CD4-positive, alpha-beta T cell treated with Interleukin-21 for 1 hour (primary cell): ENCODE measurements around the gene EIF1B.
A peak's percentile ranks its signal among the peaks of the same experiment; 100 is the strongest.

Experiments
- DNase-seq: peaks from one replicate; pipeline ENCODE4 v3.0.0-alpha.2; 2020

The EIF1B gene

DNA sequence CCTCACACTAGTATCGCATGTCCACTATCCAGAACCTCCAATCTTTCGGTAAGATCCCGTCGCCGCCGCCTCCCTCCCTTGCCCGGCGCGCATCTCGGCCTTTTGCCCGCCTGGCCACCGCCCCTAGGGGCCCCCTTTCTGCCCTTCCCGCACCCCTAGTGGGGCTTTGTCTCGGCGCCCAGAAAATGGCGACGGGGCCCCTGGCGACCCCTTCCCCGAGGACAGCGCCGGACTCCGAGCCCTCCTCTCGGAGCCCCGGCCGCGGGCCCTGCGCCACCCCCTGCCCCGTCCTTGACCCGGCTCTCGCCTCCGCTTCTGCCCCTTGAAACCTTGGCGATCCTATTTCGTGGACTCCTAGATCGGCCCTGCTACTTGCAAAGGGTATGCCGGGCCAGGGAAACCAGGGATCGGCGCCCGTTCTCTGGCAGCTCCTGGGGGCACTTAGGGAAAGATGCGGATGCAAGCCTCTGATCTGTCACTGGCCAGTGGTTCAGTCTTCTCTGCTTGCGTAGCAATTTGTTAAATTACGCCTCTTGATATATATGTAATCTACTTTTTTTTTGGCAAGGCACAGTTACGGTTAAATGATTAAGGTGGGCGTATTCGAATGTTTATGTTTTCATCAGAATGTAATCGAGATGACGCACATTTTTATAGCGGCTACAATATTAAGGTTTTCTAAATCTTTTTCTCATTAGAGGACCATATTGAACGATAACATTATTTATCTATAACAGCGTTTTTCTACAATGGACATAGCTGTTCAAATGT lies 603 bp downstream of the EIF1B start:
- peak; percentile 37 for DNase-seq

GRCh38 chr3:40310705-40311104 lies 1.2 kb downstream of the EIF1B start:
- DNase-seq, result no peak

- no peak for DNase-seq
Observed at GRCh38 chr3:40312661-40313226, 3.2 kb downstream of the EIF1B start.

DNA sequence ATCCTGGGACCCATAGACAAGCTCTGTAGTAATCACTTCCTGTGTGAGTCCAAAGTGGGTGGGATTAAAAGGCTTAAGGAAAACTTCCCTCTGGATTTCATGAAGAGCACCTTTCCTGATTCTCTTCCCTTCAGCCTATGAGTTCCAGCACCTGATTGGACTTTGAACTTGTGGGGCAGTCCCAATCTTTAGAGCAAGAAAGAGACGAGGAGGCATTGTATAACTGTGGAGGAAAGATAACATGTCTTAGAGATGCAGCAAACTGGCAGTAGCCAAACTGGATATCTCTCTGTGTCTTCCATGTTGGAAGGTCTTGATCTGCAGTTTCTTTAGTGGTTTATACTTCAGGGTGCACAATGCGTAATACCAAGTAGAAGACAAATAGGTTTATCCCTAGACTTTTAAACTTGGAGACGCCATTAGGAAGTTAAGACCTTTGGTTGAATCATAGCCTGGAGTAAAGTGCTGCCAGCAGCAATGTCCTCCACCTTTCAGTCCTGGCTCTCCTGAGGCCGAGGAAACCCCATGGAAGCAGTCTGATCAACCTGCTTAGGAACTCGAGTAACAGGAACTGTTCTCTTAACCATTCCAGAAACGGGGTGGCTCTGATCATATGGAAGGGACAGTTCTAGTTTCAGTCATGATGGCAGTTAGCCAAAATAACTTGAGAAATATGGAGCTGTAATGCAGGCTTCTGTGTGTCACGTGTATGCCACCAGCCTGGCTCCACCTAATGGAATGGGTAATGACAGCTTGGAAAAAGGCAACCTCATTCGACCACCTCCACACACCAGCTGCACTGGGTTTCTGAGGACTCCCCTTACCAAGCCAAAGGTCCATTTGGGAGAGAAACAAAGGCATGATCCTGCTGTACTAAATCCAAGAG lies 4.7 kb downstream of the EIF1B start:
- DNase-seq, result no peak

DNA sequence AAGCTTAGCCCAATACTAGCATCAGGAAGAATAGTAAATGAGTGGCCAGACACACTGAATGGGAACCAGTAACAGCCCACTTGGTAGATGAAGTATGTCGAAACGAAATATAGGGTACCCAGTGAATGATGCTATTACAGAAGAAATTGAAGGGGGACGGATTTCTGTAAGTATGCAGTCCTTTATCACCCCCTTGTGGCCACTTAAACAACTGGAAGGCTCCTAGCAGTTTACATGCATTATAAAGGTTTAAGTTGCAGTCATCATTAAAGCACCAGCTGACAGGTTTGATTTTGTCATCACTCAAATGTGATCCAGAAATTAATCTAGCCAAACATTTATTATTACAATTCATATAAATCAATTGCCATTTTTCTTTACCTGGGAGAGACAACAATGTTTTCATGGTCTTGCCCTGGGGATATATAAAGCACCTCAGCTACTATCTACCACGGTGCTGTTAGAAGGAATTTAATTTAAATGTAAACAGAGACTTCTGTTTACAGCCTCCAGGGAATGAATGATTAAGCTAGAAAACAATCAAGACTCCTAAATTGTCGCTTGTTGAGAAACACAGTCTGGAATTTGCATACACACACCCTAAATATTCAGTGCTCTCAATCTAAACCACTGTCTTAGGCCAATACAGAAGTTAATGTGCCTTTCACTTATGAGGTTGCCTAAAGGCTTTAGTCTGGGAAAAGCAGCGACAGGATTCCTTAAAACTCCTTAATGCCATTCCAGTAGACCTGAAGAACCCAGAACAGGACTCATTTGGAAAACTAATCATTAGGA lies 7.8 kb downstream of the EIF1B start:
- DNase-seq, result peak; percentile 73

DNA sequence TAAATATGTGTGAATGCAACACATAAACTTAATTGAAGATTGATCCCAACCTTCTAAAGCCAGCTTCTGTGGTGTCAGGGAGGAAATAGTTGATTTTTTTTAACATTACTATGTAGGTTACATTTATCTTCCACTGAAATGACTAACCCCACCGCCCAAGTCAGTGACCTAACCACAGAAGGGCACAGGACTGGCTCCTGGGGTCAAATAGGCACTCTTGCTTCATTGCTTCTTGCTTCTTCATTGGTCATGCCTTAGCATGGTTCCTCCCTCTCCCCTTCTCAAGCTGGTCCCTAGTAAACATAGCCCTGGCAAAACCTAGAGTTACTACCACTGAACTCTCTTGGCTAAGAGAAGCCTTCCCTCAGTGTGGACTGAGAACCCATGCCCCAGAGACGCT lies 12.3 kb downstream of the EIF1B start:
- no peak for DNase-seq

- DNase-seq, result no peak
Observed at GRCh38 chr3:40323946-40324345, 14.4 kb downstream of the EIF1B start.

DNA sequence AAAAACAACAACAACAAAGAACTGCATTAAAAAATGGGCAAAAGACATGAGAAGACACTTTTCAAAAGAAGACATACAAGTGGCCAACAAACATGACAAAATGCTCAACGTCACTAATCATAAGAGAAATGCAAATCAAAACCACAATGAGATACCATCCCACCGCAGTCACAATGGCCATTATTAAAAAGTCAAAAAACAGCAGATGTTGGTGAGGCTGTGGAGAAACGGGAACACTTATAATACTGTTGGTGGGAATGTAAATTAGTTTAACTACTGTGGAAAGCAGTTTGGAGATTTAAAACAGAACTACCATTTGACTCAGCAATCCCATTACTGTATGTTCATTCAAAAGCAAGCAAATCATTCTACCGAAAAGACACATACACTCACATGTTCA lies 15.1 kb downstream of the EIF1B start:
- DNase-seq, result no peak

DNA sequence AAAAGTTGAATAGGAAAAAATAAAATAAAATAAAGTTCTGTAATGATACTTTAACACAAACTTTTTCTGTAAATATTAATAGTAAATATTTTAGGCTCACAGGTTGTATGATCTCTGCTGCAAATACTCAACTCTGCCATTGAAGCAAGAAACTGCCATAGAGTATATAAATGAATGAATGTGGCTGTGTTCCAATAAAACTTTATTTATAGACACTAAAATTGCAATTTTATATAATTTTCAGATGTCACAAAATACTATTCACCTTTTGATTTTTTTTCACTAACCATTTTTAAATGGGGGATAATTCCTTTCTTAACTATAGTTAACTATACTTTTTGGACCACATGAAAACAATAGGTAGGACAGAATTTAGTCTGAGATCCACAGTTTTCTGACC lies 16.0 kb downstream of the EIF1B start:
- no peak for DNase-seq

DNA sequence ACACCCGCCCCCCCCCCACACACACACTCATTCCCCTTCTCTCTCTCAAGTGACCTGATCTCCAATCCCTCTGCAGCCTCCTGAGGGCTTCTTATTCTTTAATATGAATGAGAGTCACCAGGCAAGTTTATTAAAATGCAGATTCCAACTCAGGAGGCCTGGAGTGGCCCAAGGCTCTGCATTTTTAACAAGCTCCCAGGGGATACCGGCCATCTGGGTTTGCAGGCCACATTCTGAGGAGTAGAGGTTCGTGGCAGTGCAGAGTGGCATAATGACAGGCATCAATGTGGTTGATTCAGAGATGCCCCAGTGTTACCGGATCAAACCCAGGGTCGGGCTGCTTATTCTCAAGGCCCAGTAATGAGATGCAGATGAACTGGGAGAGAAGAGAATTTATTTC lies 18.9 kb downstream of the EIF1B start:
- no peak for DNase-seq

DNA sequence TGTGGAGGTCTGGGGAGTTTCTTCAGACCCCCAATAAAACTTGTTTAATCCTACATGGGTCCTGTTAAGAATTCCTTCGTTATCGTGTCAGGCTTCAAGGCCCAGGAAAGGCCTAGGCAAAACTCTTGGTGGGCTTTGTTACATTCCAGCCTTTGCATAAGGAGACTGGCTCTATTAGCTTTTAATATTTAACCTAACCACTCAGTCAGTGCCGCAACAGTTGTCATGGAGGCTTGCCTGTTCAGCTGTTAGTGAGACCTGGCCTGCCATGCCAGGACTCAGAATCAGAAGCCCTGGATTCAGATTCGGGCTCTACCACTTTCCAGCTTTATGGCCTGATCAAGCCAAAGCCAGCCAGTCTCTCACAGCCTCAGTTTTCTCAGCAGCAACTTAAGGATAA lies 19.6 kb downstream of the EIF1B start:
- no peak for DNase-seq

DNA sequence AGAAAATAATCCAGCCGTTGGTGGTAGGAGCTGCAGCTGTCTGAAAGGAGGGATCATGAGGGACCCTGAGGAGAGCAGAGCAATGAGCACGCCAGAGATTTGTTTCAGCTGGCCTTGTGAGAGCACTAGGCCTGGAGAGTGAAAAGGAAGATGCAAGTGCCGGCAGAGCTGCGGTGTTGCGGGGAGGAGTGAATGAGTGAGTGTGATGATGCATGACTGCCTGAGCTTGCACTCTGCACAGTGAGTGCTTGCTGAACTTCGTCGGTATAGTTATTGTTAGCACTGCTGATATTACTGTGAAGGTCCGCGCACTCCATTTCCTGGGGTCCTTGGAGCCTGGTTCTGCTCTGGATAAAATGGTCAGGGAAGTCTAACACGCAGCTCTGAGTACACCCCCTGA lies 23.2 kb downstream of the EIF1B start:
- DNase-seq, result no peak

DNA sequence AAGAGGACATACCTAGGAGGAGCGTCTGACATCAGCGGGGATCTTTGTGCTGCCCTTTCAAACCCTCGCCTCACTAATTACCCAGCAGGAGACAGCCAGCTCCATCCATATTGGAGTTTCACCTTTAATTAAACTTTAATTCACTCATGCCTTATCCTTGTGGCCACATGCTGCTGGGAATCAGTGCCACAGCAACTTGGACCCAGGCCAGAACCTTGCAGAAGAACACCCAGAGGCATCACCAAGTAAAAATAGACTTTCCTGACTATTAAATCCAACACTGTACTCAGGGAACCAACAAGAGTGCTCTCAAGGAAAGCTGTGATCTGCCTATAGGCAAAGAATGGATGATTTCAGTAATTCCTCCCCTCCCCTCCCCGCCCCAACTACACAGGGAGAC lies 23.9 kb downstream of the EIF1B start:
- no peak for DNase-seq

- DNase-seq, result no peak
Observed at GRCh38 chr3:40333852-40334251, 24.3 kb downstream of the EIF1B start.

DNA sequence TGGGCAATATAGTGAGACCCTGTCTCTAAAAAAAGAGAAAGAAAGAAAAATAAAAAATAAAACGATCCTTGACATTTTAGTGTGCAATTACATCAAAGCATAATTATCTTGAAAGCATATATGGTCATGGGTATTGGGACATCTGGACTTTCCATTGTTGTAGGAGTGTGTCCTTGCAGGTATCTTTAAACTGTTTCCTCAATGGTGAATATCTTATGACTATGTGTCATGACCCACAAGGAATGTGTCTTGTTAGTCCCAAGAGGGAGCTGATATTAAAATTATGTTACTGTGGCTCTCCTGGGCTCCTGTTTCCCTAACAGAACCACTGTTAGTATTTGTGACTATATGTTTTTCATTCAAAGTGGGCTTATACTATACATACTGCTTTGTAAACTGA lies 26.6 kb downstream of the EIF1B start:
- no peak for DNase-seq

DNA sequence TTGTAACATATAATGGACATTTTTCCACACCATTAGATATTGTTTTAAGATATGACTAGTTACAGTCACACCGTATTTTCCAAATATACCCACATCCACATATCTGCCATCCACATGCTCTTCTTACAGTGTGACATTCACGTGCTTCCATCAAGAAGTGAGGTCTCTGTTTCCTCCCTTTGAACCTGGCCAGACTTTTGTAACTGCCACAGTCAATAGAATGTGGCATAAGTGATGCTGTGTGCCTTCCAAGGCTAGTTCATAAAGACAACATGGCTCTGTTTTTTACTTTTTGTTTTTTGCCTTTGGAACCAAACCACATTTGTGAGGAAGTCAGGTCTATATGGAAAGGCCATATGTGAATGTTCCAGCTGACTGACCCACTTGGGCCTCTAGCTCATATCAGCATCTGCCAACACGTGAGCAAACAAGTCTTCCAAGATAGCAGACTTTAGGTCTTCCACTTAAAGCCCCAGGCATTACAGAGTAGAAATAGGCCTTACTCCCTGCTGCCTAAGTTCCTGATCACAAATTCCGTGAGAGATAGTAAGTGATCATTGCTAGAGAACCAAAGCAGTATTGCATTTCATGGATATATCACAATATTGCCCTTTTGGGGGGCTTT lies 27.1 kb downstream of the EIF1B start:
- DNase-seq, result no peak

GRCh38 chr3:40337136-40338108 lies 27.9 kb downstream of the EIF1B start:
- DNase-seq, result no peak

DNA sequence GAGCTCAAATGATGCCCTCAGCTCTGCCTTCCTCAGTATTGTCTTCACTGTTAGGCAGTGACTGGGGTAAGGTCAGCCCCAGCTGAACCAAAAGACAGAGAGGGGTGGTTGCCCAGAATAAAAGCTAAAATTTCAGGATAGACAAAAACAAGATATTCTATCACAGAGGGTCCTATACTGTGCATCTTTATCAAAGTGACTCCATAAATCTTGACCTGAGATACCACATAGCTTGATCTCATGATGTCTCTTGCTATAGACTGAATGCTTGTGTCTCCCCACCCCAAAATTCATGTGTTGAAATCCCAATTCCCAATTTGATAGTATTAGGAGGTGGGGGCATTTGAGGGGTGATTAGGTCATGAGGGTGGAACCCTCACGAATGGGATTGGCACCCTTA lies 30.4 kb downstream of the EIF1B start:
- no peak for DNase-seq

GRCh38 chr3:40340541-40341170 lies 31.1 kb downstream of the EIF1B start:
- DNase-seq, result no peak

GRCh38 chr3:40341671-40342070 lies 32.2 kb downstream of the EIF1B start:
- DNase-seq, result no peak

DNA sequence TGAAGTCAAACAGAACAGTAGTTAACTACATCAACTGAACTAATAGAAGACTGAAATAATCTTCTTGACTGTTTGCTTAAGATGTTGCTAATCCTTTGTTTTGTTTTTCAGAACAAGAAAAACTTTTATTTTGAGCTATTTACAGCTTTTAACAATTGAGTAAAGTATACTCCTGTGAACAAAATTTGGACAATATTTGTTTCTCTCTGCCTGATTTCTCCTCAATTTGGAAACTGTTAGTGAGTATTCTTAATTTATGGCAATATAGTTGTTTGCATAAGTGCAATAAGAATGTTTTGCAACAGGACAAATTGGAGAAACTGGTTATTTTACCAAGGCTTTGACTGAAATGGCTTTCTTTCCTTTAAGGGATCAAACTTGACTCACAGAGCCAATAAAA lies 41.0 kb downstream of the EIF1B start:
- DNase-seq, result no peak
